ENCODE data around the gene SFT2D2.

DNA sequence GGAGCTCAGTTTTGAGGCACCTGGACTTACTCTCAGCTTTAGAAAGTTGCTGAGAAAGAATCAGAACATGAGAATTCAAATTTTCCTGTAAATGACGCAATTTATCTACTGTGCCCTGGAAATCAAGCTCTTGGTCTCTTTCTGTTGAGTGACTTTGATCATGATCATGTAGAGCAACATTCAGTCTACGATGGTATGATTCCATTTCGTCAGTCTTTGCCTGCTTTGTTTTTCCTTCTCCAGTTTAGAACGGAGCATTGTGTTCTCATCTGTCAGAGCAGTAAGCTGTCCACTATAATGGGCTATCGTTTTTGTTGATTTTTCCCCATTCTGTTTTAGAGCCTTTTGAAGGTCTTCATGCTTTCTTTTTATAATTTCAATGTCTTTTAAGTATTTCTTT is 20.7 kb downstream of the SFT2D2 start:
- TF ChIP-seq POLR2A (IDR thresholded peaks at IDR 0.05; ENCODE audit: low read length) = no peak
- no peak for TF ChIP-seq GATA1 (IDR thresholded peaks at IDR 0.05; ENCODE audit: low read depth, low read length)

All from erythroblast (primary cell).